BE2C (cell line): Measurements from ENCODE around the gene ERMP1.

ENCODE experiments used
- DNase-seq: peaks from one replicate; pipeline ENCODE4 v3.0.0-alpha.2; 2020
- H3K27me3 ChIP-seq: fragments of 250-450 bp; sonication (Bioruptor Pico); 2 replicates; pipeline ENCODE4 v1.5.1; 2020; ENCODE audit warnings: mild to moderate bottlenecking
- H3K36me3 ChIP-seq: fragments of 250-450 bp; sonication (Bioruptor Pico); 2 replicates; pipeline ENCODE4 v1.5.1; 2020; ENCODE audit warnings: mild to moderate bottlenecking
- H3K4me1 ChIP-seq: fragments of 250-450 bp; sonication (Bioruptor Pico); 2 replicates; pipeline ENCODE4 v1.5.1; 2020
- H3K4me3 ChIP-seq: 2 replicates; pipeline ENCODE4 v1.5.1; 2011; ENCODE audit warnings: low read depth, low read length
- H3K9me3 ChIP-seq: fragments of 250-450 bp; sonication (Bioruptor Pico); 2 replicates; pipeline ENCODE4 v1.5.1; 2020
- CTCF ChIP-seq: IDR thresholded peaks from 2 replicates; pipeline ENCODE4 v1.5.1; 2012; ENCODE audit warnings: mild to moderate bottlenecking, low read depth, low read length

ERMP1 gene

DNA sequence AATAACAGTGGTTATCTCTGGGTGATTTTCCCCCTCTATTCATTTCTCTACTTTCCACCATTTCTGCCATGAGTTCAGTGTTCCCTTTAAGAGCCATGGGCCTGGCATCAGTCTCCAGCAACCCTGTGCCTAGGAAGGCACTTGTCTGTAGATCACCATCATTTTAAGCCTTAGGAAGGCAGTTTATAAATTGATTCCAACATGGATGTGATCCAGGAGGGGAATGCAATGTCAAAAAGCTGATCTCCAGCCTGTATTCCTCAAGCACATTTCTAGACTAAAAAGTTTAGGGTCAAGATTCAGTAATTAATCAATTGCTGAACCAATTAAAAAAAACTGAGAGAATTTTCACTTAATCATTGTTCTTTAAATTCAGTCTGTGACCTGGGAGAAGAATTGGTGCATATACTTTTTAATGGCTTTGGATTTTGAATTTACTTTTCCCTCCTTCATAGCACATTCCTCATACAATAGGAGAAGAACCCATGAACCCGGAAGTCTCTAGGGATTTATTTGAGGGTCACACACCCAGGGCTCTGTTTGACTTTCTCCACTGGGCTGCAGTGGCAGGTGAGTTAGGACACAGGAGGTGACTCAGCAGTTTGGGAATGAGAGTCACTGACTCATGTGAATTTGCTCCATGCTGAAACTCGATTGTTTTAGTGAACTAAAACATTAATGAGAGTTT is 6.1 kb upstream of the ERMP1 start:
- Histone ChIP-seq H3K4me3 (no peak overlapping the region), H3K9me3 (no peaks in the 10 kb centered on the region), H3K36me3 (no peaks in the 10 kb centered on the region), H3K4me1 (no peaks in the 10 kb centered on the region; the same call in 1 of the 2 replicates), H3K27me3 (no peaks in the 10 kb centered on the region)
- DNase-seq, result no peak
- no peak for TF ChIP-seq CTCF

- Histone ChIP-seq H3K4me1 (no peaks in the 10 kb centered on the region; the same call in 1 of the 2 replicates), H3K9me3 (no peaks in the 10 kb centered on the region), H3K4me3 (no peak overlapping the region), H3K27me3 (no peaks in the 10 kb centered on the region; the same call in 1 of the 2 replicates), H3K36me3 (no peaks in the 10 kb centered on the region)
- no peak for TF ChIP-seq CTCF
- no peak for DNase-seq
Observed at GRCh38 chr9:5835808-5836207, 2.9 kb upstream of the ERMP1 start.

GRCh38 chr9:5834214-5834613 is 1.3 kb upstream of the ERMP1 start:
- Histone ChIP-seq H3K27me3 (no peaks in the 10 kb centered on the region; the same call in 1 of the 2 replicates), H3K4me3 (no peak overlapping the region), H3K36me3 (no peaks in the 10 kb centered on the region), H3K4me1 (no peaks in the 10 kb centered on the region; the same call in 1 of the 2 replicates), H3K9me3 (no peaks in the 10 kb centered on the region)
- no peak for TF ChIP-seq CTCF
- no peak for DNase-seq

DNA sequence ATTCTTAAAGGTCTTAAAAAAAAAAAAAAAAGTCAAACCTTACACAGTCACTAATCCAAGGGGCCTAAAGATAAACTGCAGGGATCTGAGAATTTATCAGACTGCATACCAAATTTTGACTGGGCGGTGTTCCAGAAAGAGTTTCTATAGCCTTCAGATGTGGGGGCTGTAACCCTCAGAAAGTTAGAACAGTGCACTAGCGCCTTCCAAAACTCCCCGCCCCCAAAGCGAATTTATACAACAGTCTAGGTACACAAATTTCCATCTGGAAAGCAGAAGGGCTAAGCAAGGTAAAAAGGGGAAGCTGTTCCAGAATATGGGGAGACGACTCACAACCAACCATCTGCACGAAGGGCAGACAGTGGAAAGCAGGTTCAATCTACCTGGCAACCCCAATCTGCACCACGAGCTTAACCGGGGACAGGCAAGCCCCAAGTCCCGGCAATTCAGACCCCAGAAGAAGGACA is 813 bp downstream of the ERMP1 start:
- no peaks in the 10 kb centered on the region for H3K9me3 ChIP-seq
- no peaks in the 10 kb centered on the region for H3K36me3 ChIP-seq
- H3K4me1 ChIP-seq, result no peaks in the 10 kb centered on the region; the same call in 1 of the 2 replicates
- no peak for TF ChIP-seq CTCF
- DNase-seq, result no peak
- peak overlapping the region; percentile 74 for H3K4me3 ChIP-seq
- no peaks in the 10 kb centered on the region; the same call in 1 of the 2 replicates for H3K27me3 ChIP-seq

GRCh38 chr9:5825895-5826622 is 6.9 kb downstream of the ERMP1 start:
- no peaks in the 10 kb centered on the region for H3K36me3 ChIP-seq
- H3K9me3 ChIP-seq, result no peaks in the 10 kb centered on the region
- no peaks in the 10 kb centered on the region for H3K4me1 ChIP-seq
- TF ChIP-seq CTCF, result no peak
- no peak for DNase-seq
- H3K27me3 ChIP-seq, result no peaks in the 10 kb centered on the region; the same call in 1 of the 2 replicates
- no peak overlapping the region for H3K4me3 ChIP-seq

- no peaks in the 10 kb centered on the region for H3K4me1 ChIP-seq
- no peaks in the 10 kb centered on the region for H3K27me3 ChIP-seq
- no peaks in the 10 kb centered on the region for H3K36me3 ChIP-seq
- TF ChIP-seq CTCF, result no peak
- H3K9me3 ChIP-seq, result no peaks in the 10 kb centered on the region
- DNase-seq, result no peak
- no peak overlapping the region for H3K4me3 ChIP-seq
Observed at GRCh38 chr9:5825223-5825622, 7.7 kb downstream of the ERMP1 start.
